Endothelial cell of umbilical vein (primary cell): ENCODE measurements around the gene MTFR1L. TPM values are rescaled to one million over a fixed set of nuclear protein-coding genes. Genes with fewer than 3 reads are reported as not detected.

ENCODE experiments used
- BruUV-seq: library from RNA; stranded (reverse); fragments of 400-500 nt; replicated peaks from 2 replicates; lab custom pipeline; 2021; lab: Mats Ljungman, UMichigan
- CTCF ChIA-PET: fragments of 300-600, 350-600 bp; sonication (Branson Sonifier 250); formaldehyde crosslinking; loops from one replicate; lab custom pipeline; 2021; ENCODE audit warnings: antibody characterized with exemption, inconsistent platforms; lab: Charles Lee
- POLR2A ChIA-PET: fragments of 300-600, 350-600 bp; sonication (Branson Sonifier 250); formaldehyde crosslinking; loops from one replicate; lab custom pipeline; 2021; ENCODE audit warnings: antibody characterized with exemption, inconsistent platforms; lab: Charles Lee
- DNase-seq: peaks from one replicate; pipeline ENCODE4 v3.0.0-alpha.2; 2011; ENCODE audit warnings: low read depth, low spot score
- FAIRE-seq: peaks from 2 replicates; lab custom pipeline; 2011; peaks lifted over from hg19 to GRCh38; lab: Jason Lieb, UNC
- H2AFZ ChIP-seq: 2 replicates; pipeline ENCODE4 v1.6.0; 2012; ENCODE audit warnings: low read depth, low read length, control low read depth, inconsistent platforms
- H3K27ac ChIP-seq: 2 replicates; pipeline ENCODE4 v1.5.1; 2011; ENCODE audit warnings: low read depth, mild to moderate bottlenecking, control low read depth, low read length, moderate library complexity; ENCODE audit not compliant: insufficient read depth
- H3K27me3 ChIP-seq, 2 experiments: 2 replicates each; pipeline versions ENCODE4 v1.6.0 to v1.6.1; 2011; ENCODE audit warnings: low read length in 2 of 2, mixed read lengths in 1 of 2; ENCODE audit not compliant: control insufficient read depth in 2 of 2, insufficient read depth in 2 of 2
- H3K36me3 ChIP-seq, 2 experiments: 2 replicates in 1 of 2; 3 replicates in 1 of 2; pipeline ENCODE4 v1.5.1; 2011; ENCODE audit warnings: low read length in 2 of 2, mild to moderate bottlenecking in 1 of 2, moderate library complexity in 1 of 2; ENCODE audit not compliant: control insufficient read depth in 2 of 2, insufficient read depth in 2 of 2; ENCODE audit errors: extremely low read depth in 1 of 2
- H3K4me1 ChIP-seq: 3 replicates; pipeline ENCODE4 v1.5.1; 2011; ENCODE audit warnings: mild to moderate bottlenecking, low read length; ENCODE audit not compliant: control insufficient read depth, insufficient read depth; ENCODE audit errors: extremely low read depth
- H3K4me2 ChIP-seq: 2 replicates; pipeline ENCODE4 v1.6.1; 2011; ENCODE audit warnings: low read length, control low read depth, mixed read lengths; ENCODE audit not compliant: insufficient read depth
- H3K4me3 ChIP-seq, 3 experiments: fragments of 200-600 bp in 1 of 3; sonication (generic), shearing (Covaris generic) in 1 of 3; replicated peaks in 1 of 3; 2 replicates each; pipeline ENCODE4 v1.5.1; 2011 to 2016; ENCODE audit warnings: control low read depth in 3 of 3, low read length in 3 of 3, mild to moderate bottlenecking in 2 of 3, inconsistent platforms in 1 of 3, low read depth in 1 of 3, moderate library complexity in 1 of 3; ENCODE audit not compliant: insufficient read depth in 1 of 3
- H3K79me2 ChIP-seq: 2 replicates; pipeline ENCODE4 v1.6.0; 2012; ENCODE audit warnings: low read length, inconsistent platforms; ENCODE audit not compliant: control insufficient read depth, insufficient read depth
- H3K9ac ChIP-seq: replicated peaks from 2 replicates; pipeline ENCODE3; 2011; ENCODE audit warnings: low read length, control low read depth; ENCODE audit not compliant: insufficient read depth; ENCODE audit errors: extremely low read depth
- H3K9me1 ChIP-seq: replicated peaks from 3 replicates; pipeline ENCODE4 v1.6.0; 2011; ENCODE audit warnings: mild to moderate bottlenecking, low read length; ENCODE audit not compliant: control insufficient read depth, insufficient read depth; ENCODE audit errors: extremely low read depth
- H3K9me3 ChIP-seq: replicated peaks from 2 replicates; pipeline ENCODE4 v1.5.1; 2012; ENCODE audit warnings: low read length, inconsistent platforms; ENCODE audit not compliant: control insufficient read depth, insufficient read depth
- H4K20me1 ChIP-seq: replicated peaks from 2 replicates; pipeline ENCODE3; 2011; ENCODE audit warnings: mild to moderate bottlenecking, low read length; ENCODE audit not compliant: control insufficient read depth, insufficient read depth; ENCODE audit errors: extremely low read depth
- CTCF ChIP-seq, 2 donors: IDR thresholded peaks; 1 replicate in 1 of 2; 2 replicates in 1 of 2; pipeline ENCODE4 v1.5.1; 2011; ENCODE audit warnings: low read length in 2 of 2, mild to moderate bottlenecking in 2 of 2, moderate library complexity in 2 of 2, control low read depth in 1 of 2, inconsistent platforms in 1 of 2, low read depth in 1 of 2; ENCODE audit not compliant: insufficient read depth in 1 of 2; ENCODE audit errors: extremely low read depth in 1 of 2
- EZH2 ChIP-seq: IDR thresholded peaks from 2 replicates; pipeline ENCODE4 v1.6.1; 2012; ENCODE audit warnings: borderline replicate concordance, low read depth, mild to moderate bottlenecking, moderate library complexity, low read length, inconsistent platforms; ENCODE audit not compliant: severe bottlenecking
- FOS ChIP-seq: IDR thresholded peaks from 2 replicates; pipeline ENCODE4 v1.6.1; 2011; ENCODE audit warnings: mild to moderate bottlenecking, low read length, moderate library complexity, borderline replicate concordance; ENCODE audit not compliant: insufficient read depth
- GATA2 ChIP-seq: IDR thresholded peaks from 2 replicates; pipeline ENCODE4 v1.7.0; 2011; ENCODE audit warnings: low read depth, mild to moderate bottlenecking, moderate library complexity, mixed read lengths, low read length; ENCODE audit not compliant: insufficient read length, insufficient read depth
- JUN ChIP-seq: IDR thresholded peaks from 2 replicates; pipeline ENCODE4 v1.6.1; 2011; ENCODE audit warnings: borderline replicate concordance, low read depth; ENCODE audit not compliant: insufficient read length, insufficient read depth
- MAX ChIP-seq: IDR thresholded peaks from 2 replicates; pipeline ENCODE4 v1.6.1; 2011; ENCODE audit not compliant: insufficient read depth, insufficient read length
- MYC ChIP-seq: IDR thresholded peaks from one replicate; pipeline ENCODE4 v1.6.1; 2011; ENCODE audit warnings: mild to moderate bottlenecking, low read depth, low read length
- POLR2A ChIP-seq: IDR thresholded peaks from 2 replicates; pipeline ENCODE4 v1.6.1; 2012; ENCODE audit warnings: low read depth, mild to moderate bottlenecking, control low read depth, low read length
- POLR2AphosphoS5 ChIP-seq: IDR thresholded peaks from 2 replicates; pipeline ENCODE4 v1.6.1; 2012; ENCODE audit warnings: low read depth, mild to moderate bottlenecking, control low read depth, low read length, moderate library complexity; ENCODE audit not compliant: insufficient read depth
- dilution Hi-C: fragments of 300-500 bp; cut with MboI; formaldehyde crosslinking; loops from one replicate; pipeline ENCODE4 v1.15.0; 2019; ENCODE audit warnings: low sequenced_read_pairs; ENCODE audit not compliant: extremely low pct_ligation_motif_present
- intact Hi-C: fragments of 100-400 bp; cut with micrococcal nuclease; formaldehyde crosslinking; loops from one replicate; pipeline ENCODE4 v1.10.0; 2022
- polyA plus RNA-seq, 4 experiments: library from polyadenylated mRNA; depleted of rRNA in 3 of 4; stranded (reverse) in 3 of 4; unstranded in 1 of 4; fragments of >200 nt; gene quantifications; 2 replicates each; pipeline versions ENCODE4 v1.2.1 to v1.2.3, GENCODE V29; 2011 to 2012; ENCODE audit warnings: missing spikeins in 1 of 4
- total RNA-seq: library from RNA; stranded (reverse); gene quantifications from 2 replicates; pipeline ENCODE4 v1.2.3, GENCODE V29; 2021

The MTFR1L gene
- total and polyA plus RNA-seq, 2 donors (not counting 3 experiments of a cell fraction or from before 2014, with no cell fraction given), result 34.8 to 45.5 TPM

DNA sequence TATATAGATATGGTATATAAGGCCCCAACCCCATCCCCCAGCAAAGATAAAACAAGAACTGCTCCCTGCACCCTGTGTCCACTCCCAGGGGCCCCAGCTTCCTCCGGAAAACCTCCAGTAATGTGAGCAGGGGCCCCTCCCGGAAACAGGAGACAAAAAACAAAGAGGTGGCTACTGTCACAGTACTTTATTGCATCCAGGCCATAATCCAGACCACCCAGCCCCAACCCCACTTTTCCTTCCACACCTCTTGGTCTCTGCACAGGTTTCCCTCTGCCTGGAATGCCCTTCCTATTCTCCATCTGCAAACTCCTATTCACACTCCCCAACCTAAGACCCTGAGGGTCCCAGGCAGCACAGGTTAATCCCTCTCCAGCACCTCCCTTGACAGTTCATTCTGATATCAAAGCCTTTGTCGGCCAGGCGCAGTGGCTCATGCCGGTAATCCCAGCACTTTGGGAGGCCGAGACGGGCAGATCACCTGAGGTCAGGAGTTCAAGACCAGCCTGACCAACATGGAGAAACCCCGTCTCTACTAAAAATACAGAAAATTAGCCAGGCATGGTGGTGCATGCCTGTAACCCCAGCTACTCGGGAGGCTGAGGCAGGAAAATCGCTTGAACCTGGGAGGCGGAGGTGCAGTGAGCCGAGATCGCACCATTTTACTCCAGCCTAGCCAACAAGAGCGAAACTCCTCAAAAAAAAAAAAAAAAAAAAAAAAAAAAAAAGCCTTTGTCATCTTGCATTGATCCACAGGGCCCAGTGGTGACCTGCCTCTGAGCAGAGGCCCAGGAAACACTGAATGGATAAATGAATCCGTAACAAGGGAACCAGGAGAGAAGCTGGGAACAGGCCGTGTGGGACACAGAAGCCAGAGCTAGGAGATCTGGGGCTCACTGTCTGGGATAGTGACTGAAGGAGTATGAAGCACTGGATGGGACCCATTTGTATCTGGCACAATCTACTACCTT lies 41.8 kb downstream of the MTFR1L start:
- Histone ChIP-seq H3K4me3 (peak overlapping the region in 1 of 3 experiments; percentile 13), H3K9ac (no peak overlapping the region), H2AFZ (no peak overlapping the region), H3K4me1 (peaks cover 21% of the 10 kb centered on the region), H3K27me3 (no peaks in the 10 kb centered on the region), H3K27ac (no peak overlapping the region), H3K9me1 (no peaks in the 10 kb centered on the region), H3K79me2 (peaks cover 8% of the 10 kb centered on the region), H4K20me1 (no peaks in the 10 kb centered on the region), H3K4me2 (peak overlapping the region; percentile 40), H3K36me3 (peaks cover 0 to 7% of the 10 kb centered on the region in 2 experiments), H3K9me3 (no peaks in the 10 kb centered on the region)
- TSS peak; percentile 30 for BruUV-seq
- ChIA-PET CTCF (interaction anchor here (0.9 to 1.1 kb wide), 3 partner anchors 13 to 35 kb away, joined by 3 to 4 read pairs (median 3); no protein-coding TSS in a partner anchor), POLR2A (interaction anchor here (0.7 kb wide), 1 partner anchor 14 kb away, joined by 3 read pairs; no protein-coding TSS in a partner anchor)
- TF ChIP-seq POLR2AphosphoS5 (no peak), FOS (no peak)
- FAIRE-seq, result no peak
- intact Hi-C loops, result no loop called here
- peak; percentile 15 for DNase-seq
- dilution Hi-C loops, result no loop called here

DNA sequence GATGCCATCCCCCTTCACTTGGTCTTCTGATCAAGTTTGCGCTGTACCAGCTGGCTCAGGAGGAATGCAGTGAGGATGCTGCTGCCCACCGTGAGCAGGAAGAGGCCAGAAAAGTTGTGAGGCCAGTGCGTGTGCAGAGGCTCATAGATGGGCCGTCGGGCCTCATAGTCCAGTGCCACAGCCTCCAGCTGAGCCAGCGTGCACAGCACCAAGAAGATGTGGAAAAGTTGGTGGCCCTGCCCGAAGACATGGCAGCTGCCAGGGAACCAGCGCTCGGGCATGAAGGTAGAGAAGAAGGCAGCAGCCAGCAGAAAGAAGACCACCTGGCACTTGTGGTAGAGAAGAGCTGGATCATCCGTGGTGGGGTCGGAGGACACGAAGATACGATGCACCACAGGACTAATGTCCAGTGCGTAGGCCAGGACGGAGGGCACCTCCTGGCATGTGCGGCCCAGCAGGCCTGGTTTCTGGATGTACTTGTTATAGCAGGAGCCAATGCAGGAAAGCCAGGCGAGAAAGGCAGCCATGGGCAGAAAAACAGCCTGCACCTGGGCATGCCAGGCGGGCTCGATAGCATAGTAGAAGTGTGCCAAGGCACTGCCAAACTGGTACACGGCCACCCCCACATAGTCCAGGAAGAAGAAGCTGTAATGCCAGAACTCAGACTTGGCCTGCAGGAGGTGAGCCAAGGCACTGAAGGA lies 43.2 kb downstream of the MTFR1L start:
- no peaks in the 10 kb centered on the region for H3K27me3 ChIP-seq
- no peaks in the 10 kb centered on the region for H4K20me1 ChIP-seq
- H3K36me3 ChIP-seq, result peaks cover 0 to 7% of the 10 kb centered on the region in 2 experiments
- dilution Hi-C loops, result no loop called here
- no peak overlapping the region for H3K4me3 ChIP-seq
- ChIA-PET POLR2A (no interaction called here), CTCF (interaction anchor here (0.9 kb wide), 1 partner anchor 32 kb away, joined by 4 read pairs; no protein-coding TSS in a partner anchor)
- H3K9ac ChIP-seq, result no peak overlapping the region
- no peak for FAIRE-seq
- H2AFZ ChIP-seq, result no peak overlapping the region
- TF ChIP-seq FOS (no peak), POLR2A (no peak), GATA2 (no peak), CTCF (IDR thresholded peaks at IDR 0.05; ENCODE audit: extremely low read depth in 1 of 2, insufficient read depth in 1 of 2, low read depth in 1 of 2, low read length in 2 of 2) (no peak), EZH2 (no peak), MAX (no peak), POLR2AphosphoS5 (no peak), MYC (no peak), JUN (no peak)
- no peaks in the 10 kb centered on the region for H3K9me3 ChIP-seq
- no peaks in the 10 kb centered on the region for H3K9me1 ChIP-seq
- H3K79me2 ChIP-seq, result peaks cover 8% of the 10 kb centered on the region
- DNase-seq, result no peak
- no TSS peak for BruUV-seq
- no peak overlapping the region for H3K27ac ChIP-seq
- intact Hi-C loops, result no loop called here
- H3K4me1 ChIP-seq, result peaks cover 21% of the 10 kb centered on the region
- H3K4me2 ChIP-seq, result no peak overlapping the region
